ENCODE measurements around the gene MPP2.
"Not testable (repeated sequence)": the region's sequence is repeated elsewhere in the genome, so short reads cannot be mapped to it uniquely, and the experiment has no call there.

Gene MPP2

GRCh38 chr17:43873815-43874214, 33.5 kb downstream of the MPP2 start:
- no peak for DNase-seq

DNA sequence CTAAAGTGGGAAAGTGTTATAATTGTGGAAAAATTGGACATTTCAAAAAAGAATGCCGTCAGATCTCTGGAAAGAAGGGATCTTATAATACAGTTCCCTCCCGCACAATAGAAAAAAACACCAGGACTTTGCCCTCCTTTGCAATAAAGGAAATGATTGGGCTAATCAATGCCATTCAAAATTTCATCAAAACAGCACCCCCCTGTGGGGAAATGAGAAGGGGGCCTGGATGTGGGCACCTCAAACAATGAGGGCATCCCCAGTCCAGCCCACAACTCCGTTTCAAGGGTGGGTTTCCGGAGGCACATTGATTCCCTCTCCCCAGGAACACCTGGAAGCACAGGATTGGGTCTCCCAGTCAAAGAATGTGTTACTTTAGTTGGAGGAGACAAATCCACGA, 34.2 kb downstream of the MPP2 start:
- no peak for DNase-seq

DNA sequence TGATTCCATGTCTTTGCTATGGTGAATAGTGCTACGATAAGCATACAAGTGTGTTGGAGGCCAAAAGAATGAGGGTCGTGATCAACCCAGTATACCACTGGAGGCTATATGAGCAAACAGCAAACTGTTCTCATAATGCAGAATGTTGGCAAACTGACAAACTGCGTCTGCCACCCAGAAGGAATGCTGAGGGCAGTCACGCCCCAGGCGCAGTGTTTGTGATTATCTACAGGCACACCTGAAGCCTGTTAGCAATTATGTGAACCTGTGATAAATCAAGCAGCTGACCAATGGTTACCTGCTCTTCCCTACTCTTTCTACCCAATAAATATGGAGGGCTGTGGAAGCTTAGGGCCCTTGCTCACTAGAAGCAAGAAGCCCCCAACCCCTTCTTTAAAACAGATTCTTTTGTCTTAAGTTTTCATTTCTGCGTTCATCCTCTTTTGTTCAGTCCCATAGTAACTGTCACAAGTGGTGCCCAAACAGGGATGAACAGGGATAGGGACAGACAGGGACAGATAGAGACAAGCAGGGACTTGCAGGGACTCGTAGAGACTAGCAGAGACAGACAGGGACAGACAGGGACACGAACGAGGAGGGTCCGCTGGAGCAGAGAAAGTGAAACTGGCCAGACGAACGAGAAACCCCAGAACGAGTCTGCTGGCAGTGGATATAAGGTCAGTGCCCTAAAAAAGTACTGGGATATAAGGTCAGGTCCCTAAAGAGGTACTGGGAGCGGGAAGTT, 35.2 kb downstream of the MPP2 start:
- DNase-seq, result no peak

DNA sequence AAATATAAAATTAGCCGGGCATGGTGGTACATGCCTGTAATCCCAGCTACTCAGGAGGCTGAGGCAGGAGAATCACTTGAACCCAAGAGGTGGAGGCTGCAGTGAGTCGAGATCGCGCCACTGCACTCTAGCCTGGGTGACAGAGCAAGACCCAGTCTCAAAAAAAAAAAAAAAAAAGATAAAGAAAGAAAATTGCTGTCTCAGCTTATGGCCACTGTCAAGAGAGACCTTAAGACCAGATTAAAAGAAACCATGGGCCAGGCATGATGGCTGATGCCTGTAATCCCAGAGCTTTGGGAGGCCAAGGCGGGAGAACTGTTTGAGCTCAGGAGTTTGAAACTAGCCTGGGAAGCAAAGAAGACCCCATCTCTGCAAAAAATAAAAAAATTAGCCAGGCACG, 38.3 kb downstream of the MPP2 start:
- not testable (repeated sequence) for DNase-seq

GRCh38 chr17:43868226-43868994, 38.9 kb downstream of the MPP2 start:
- no peak for DNase-seq

DNA sequence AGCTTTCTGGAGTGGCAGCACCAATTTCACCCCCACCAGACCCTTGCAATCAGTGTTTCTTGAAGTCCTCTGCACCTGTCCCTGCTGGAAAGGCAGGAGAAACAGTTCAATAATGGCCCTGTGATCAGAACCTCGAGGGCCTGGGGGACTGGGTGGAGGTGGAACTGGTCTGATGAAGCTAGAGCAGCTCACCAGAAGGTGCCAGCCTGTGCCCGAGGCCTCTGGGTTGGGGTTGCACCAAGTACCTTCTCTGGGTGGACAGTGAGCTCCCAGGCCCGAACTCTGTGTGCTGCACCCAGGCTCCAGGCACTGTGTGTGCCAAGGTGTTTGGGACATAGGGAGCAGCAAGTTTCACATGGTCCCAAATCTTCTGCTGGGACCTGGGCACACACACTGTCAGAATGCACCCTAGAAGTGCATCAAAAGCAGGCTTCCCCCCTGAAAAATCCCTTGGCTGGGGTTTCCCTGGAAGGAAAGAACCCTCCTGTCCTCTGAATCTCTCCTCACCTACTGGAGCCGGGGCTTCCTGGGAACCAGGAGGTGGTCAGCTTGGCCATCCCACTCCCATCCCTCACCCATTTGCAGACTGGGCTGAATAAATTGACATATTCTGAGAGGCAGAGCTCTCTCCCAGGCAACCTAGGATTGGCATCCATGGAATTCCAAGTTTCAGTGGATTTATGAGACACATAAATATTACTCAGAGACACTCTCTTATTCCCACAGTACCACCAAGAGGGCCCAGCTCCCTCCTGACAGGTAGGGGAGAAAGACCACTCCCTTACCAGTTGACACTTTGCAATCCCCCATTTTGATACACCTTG, 43.0 kb downstream of the MPP2 start:
- no peak for DNase-seq

- DNase-seq, result no peak
These were observed 45.4 kb downstream of the MPP2 start for GRCh38 chr17:43861960-43862359.

GRCh38 chr17:43860927-43861622, 46.3 kb downstream of the MPP2 start:
- no peak for DNase-seq

DNA sequence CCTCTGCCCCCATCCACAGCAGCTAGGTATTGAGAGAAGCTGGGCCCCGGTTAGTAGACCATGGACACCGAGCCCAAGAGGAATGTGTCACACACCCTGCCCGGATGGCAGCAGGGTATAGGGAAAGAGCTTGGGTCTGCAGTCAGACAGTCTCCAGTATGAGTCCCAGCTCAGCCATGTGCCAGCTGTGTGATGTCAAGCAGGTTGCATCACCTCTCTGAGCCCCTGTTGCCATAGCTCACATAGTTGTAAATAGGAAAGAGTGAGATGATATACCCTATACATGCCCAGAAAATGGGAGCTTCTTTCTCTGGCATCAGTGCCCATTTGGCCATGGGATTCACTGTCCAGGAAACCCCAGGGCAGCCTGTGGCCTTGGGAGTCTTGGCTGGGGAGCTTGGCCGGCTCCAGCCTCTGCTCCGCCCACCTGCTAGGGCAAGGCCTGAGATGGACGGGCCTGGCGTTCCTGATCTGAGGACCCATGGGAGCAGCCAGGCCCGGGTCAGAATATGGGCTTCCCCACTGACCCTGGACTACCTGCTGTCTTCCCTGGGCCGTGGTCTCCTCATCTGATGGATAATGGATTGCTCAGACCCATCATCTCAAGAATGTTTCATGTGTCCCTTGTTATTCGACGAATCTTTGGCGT, 47.1 kb downstream of the MPP2 start:
- peak; percentile 9 for DNase-seq

- DNase-seq, result no peak
These were observed 49.3 kb downstream of the MPP2 start for GRCh38 chr17:43857957-43858600.

GRCh38 chr17:43857141-43857540, 50.2 kb downstream of the MPP2 start:
- DNase-seq, result no peak

GRCh38 chr17:43856141-43856540, 51.2 kb downstream of the MPP2 start:
- no peak for DNase-seq

- no peak for DNase-seq
These were observed 52.3 kb downstream of the MPP2 start for GRCh38 chr17:43855061-43855460.

- DNase-seq, result no peak
These were observed 52.8 kb downstream of the MPP2 start for GRCh38 chr17:43854498-43854897.

GRCh38 chr17:43853546-43853945, 53.8 kb downstream of the MPP2 start:
- no peak for DNase-seq

DNA sequence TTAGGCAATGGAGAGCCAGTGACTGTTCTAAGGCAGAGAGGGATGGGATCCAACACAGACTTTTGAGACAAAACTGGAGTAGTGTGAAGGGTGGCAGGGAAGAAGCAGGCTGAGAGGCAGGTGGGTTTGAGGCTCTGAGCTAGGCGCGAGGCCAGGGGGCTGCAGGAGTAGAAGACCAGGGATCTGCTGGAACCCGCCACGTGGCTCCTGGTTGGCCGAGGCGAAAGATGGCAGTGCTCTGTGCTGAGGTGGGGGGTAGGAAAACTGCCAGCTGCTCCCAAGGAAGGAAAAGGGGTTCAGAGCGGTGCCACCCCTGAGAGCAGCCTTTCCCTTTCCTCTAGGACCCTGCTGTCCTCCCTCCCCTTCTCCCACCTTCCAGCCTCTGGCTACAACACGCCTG, 54.8 kb downstream of the MPP2 start:
- no peak for DNase-seq

- DNase-seq, result no peak
These were observed 58.2 kb downstream of the MPP2 start for GRCh38 chr17:43849116-43849515.

- no peak for DNase-seq
These were observed 58.7 kb downstream of the MPP2 start for GRCh38 chr17:43848601-43849000.

DNA sequence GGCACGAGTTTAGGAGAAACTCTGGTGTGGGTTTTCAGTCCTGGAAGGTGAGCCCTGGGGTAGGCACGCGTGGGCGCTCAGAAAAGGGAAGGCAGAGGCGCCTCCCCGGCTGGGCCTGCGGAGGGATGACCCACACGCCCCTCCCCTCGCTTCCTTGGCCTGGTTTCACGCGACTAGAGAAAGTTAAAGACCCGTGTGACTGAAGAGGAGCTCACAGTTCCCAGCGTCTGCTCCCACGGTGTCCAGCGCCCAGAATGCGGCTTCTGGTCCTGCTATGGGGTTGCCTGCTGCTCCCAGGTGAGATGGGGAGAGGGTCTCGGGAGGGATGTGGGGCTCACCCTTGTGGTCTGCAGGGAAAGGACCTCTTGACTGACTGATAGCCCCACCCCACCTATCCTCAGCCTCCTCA, 60.4 kb downstream of the MPP2 start, which contains the start of gene CD300LG:
Gene CD300LG (plus strand): TSS at position 214 of the 409 bp plus-strand sequence. CDS start 41 bp downstream, at position 255.
- no peak for DNase-seq

DNA sequence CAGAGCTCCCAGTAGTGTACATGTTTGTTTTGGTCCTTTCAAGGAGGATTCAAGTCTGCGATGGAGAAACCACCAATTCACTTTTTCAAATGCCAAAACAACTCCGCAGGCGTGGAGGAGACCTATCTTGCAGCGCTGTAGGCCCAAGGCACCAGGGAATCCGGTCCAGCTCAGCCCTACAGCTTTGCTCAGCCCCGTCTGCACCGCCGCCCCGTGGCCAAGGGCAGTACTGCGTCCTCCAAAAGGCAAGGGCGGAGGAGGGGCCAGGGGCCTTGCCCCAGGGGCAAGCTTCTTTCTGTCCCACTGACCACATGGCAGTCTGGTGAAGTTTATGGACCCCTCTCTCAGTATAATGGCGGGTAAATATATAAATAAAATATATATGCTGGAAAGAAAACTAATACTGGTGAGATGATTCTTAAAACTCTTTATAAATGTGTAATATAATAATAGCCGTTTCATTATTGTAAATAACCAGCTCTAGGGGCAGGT, 61.1 kb downstream of the MPP2 start:
- DNase-seq, result peak; percentile 55

GRCh38 chr17:43845766-43846165, 61.6 kb downstream of the MPP2 start:
- DNase-seq, result no peak

DNA sequence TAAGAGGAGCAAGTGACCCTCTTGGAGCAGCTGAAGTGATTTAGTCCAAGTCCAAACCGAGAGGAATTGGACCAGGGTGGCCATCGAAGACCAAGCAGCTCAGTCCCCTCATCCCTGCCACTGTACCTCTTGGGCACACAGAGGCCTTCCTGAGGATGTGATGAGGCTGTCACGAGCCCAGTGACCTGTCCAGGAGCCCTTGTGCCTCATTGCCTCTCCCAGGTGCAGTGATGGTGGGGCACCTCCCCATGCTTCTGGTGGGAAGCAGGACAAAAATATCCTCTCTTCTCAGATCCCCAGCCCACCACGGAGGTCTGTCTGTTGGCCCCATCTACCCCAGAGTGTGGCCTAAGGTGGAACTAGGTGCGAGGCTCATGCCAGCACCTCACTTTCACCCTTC, 63.1 kb downstream of the MPP2 start:
- DNase-seq, result no peak
